Astrocyte (in vitro differentiated cells and primary cell): ENCODE data around the gene REPS1. TPM values are rescaled to one million over a fixed set of nuclear protein-coding genes. Genes with fewer than 3 reads are reported as not detected.
A peak's percentile ranks its signal among the peaks of the same experiment; 100 is the strongest.

ENCODE experiments used
- DNase-seq: peaks from one replicate; pipeline ENCODE4 v3.0.0-alpha.2; 2010; ENCODE audit warnings: low read depth
- FAIRE-seq: peaks from 2 replicates; lab custom pipeline; 2011; peaks lifted over from hg19 to GRCh38; lab: Jason Lieb, UNC
- H2AFZ ChIP-seq: 2 replicates; pipeline ENCODE4 v1.6.0; 2012; ENCODE audit warnings: low read depth, low read length, inconsistent platforms
- H3K27ac ChIP-seq: 2 replicates; pipeline ENCODE4 v1.5.1; 2011; ENCODE audit warnings: low read depth, low read length, inconsistent platforms
- H3K27me3 ChIP-seq: 2 replicates; pipeline ENCODE4 v1.6.0; 2011; ENCODE audit warnings: low read length, inconsistent platforms; ENCODE audit not compliant: insufficient read depth
- H3K36me3 ChIP-seq: 2 replicates; pipeline ENCODE4 v1.5.1; 2011; ENCODE audit warnings: low read length, inconsistent platforms; ENCODE audit not compliant: insufficient read depth
- H3K4me1 ChIP-seq: 2 replicates; pipeline ENCODE4 v1.5.1; 2011; ENCODE audit warnings: low read length, inconsistent platforms; ENCODE audit not compliant: insufficient read depth
- H3K4me2 ChIP-seq: 2 replicates; pipeline ENCODE4 v1.6.0; 2012; ENCODE audit warnings: low read length, inconsistent platforms
- H3K4me3 ChIP-seq: 2 replicates; pipeline ENCODE4 v1.5.1; 2011; ENCODE audit warnings: low read depth, mild to moderate bottlenecking, low read length, inconsistent platforms; ENCODE audit not compliant: insufficient read depth
- H3K79me2 ChIP-seq: 2 replicates; pipeline ENCODE4 v1.6.0; 2012; ENCODE audit warnings: mild to moderate bottlenecking, low read length, inconsistent platforms; ENCODE audit not compliant: insufficient read depth
- H3K9ac ChIP-seq: 2 replicates; pipeline ENCODE4 v1.6.0; 2012; ENCODE audit warnings: mild to moderate bottlenecking, low read length, inconsistent platforms
- H3K9me3 ChIP-seq: 2 replicates; pipeline ENCODE4 v1.5.1; 2012; ENCODE audit warnings: low read depth, mild to moderate bottlenecking, low read length, inconsistent platforms; ENCODE audit not compliant: insufficient read depth
- H4K20me1 ChIP-seq: 2 replicates; pipeline ENCODE4 v1.6.0; 2012; ENCODE audit warnings: low read length, inconsistent platforms; ENCODE audit not compliant: insufficient read depth
- H3K27ac Mint-ChIP-seq: one replicate; pipeline ENCODE4 v1.8.0; 2021; ENCODE audit warnings: mild to moderate bottlenecking, mixed read lengths; ENCODE audit not compliant: unreplicated experiment
- H3K27me3 Mint-ChIP-seq: one replicate; pipeline ENCODE4 v1.8.0; 2021; ENCODE audit warnings: low read depth, mixed read lengths; ENCODE audit not compliant: unreplicated experiment
- H3K36me3 Mint-ChIP-seq: one replicate; pipeline ENCODE4 v1.8.0; 2021; ENCODE audit warnings: low read depth, mixed read lengths; ENCODE audit not compliant: unreplicated experiment
- H3K4me1 Mint-ChIP-seq: one replicate; pipeline ENCODE4 v1.8.0; 2021; ENCODE audit warnings: low read depth, mixed read lengths; ENCODE audit not compliant: unreplicated experiment
- H3K4me3 Mint-ChIP-seq: one replicate; pipeline ENCODE4 v1.8.0; 2021; ENCODE audit warnings: mild to moderate bottlenecking, moderate library complexity, mixed read lengths; ENCODE audit not compliant: unreplicated experiment
- H3K9me3 Mint-ChIP-seq: one replicate; pipeline ENCODE4 v1.8.0; 2021; ENCODE audit warnings: mild to moderate bottlenecking, mixed read lengths; ENCODE audit not compliant: unreplicated experiment
- EZH2 ChIP-seq: IDR thresholded peaks from 2 replicates; pipeline ENCODE4 v1.6.1; 2012; ENCODE audit warnings: mild to moderate bottlenecking, low read length, inconsistent platforms; ENCODE audit not compliant: insufficient read depth
- total RNA-seq: library from RNA; stranded (reverse); gene quantifications from 2 replicates; pipeline ENCODE4 v1.2.1, GENCODE V29; 2021
- TF ChIP-seq, protein P1 (sequence below): IDR thresholded peaks from 2 replicates; pipeline ENCODE4 v1.5.1; 2011; ENCODE audit warnings: low read depth, mild to moderate bottlenecking, inconsistent platforms, low read length, moderate library complexity; ENCODE audit not compliant: insufficient read depth

Gene REPS1
- total RNA-seq, 1 donor from 2014 or later: 39.1 TPM

DNA sequence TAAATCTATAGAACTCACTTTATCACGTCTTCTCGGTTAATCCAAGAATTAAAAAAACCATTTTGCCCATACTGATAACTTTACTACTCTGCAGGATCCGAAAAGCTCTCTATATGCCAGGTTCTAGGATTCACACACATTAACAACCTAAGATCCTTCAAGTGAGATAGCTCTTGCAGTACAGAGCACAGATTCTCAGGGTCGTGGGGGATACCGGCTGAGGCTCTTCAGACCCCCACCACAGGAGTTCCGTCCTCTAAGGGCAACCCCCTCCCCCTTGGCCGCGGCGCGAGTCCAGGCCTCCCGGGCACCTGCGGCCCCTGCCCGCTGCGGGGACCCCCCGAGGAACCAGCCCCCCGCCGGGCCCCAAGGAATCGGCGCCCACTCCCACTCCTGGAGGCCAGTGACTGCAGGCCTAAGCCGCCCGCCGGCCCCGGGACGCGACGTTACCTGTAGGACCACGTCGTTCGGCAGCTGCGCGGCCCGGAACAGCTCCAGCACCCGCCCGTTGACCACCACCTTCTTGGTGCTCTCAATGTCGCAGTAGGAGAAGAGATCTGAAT, 892 bp downstream of the REPS1 start:
- Mint-ChIP-seq H3K4me3 (peak overlapping the region; percentile 90), H3K4me1 (peaks cover 10% of the 10 kb centered on the region), H3K9me3 (no peaks in the 10 kb centered on the region), H3K36me3 (no peaks in the 10 kb centered on the region), H3K27ac (peak overlapping the region; percentile 23), H3K27me3 (no peaks in the 10 kb centered on the region)
- Histone ChIP-seq H3K27me3 (no peaks in the 10 kb centered on the region), H3K9me3 (no peaks in the 10 kb centered on the region), H3K4me3 (peak overlapping the region; percentile 77), H3K79me2 (peaks cover 59% of the 10 kb centered on the region), H3K4me2 (peak overlapping the region; percentile 96), H3K9ac (peak overlapping the region; percentile 94), H3K4me1 (peaks cover 17% of the 10 kb centered on the region), H4K20me1 (peaks cover 39% of the 10 kb centered on the region), H3K27ac (peak overlapping the region; percentile 89), H2AFZ (peak overlapping the region; percentile 89), H3K36me3 (no peaks in the 10 kb centered on the region)
- FAIRE-seq: no peak
- TF ChIP-seq, protein P1, sequence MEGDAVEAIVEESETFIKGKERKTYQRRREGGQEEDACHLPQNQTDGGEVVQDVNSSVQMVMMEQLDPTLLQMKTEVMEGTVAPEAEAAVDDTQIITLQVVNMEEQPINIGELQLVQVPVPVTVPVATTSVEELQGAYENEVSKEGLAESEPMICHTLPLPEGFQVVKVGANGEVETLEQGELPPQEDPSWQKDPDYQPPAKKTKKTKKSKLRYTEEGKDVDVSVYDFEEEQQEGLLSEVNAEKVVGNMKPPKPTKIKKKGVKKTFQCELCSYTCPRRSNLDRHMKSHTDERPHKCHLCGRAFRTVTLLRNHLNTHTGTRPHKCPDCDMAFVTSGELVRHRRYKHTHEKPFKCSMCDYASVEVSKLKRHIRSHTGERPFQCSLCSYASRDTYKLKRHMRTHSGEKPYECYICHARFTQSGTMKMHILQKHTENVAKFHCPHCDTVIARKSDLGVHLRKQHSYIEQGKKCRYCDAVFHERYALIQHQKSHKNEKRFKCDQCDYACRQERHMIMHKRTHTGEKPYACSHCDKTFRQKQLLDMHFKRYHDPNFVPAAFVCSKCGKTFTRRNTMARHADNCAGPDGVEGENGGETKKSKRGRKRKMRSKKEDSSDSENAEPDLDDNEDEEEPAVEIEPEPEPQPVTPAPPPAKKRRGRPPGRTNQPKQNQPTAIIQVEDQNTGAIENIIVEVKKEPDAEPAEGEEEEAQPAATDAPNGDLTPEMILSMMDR: no peak
- no peak for TF ChIP-seq EZH2
- DNase-seq: no peak

GRCh38 chr6:138986578-138986977, 1.5 kb downstream of the REPS1 start:
- FAIRE-seq (no peak), DNase-seq (peak; percentile 45)
- H3K9me3 ChIP-seq: no peaks in the 10 kb centered on the region
- peak overlapping the region; percentile 77 for H3K4me3 ChIP-seq
- no peaks in the 10 kb centered on the region for H3K36me3 ChIP-seq
- H3K9ac ChIP-seq: peak overlapping the region; percentile 94
- H3K27ac ChIP-seq: no peak overlapping the region
- H3K4me1 Mint-ChIP-seq: peaks cover 12% of the 10 kb centered on the region
- peak overlapping the region; percentile 96 for H3K4me2 ChIP-seq
- no peaks in the 10 kb centered on the region for H3K27me3 Mint-ChIP-seq
- H3K79me2 ChIP-seq: peaks cover 65% of the 10 kb centered on the region
- peaks cover 19% of the 10 kb centered on the region for H3K4me1 ChIP-seq
- H3K9me3 Mint-ChIP-seq: no peaks in the 10 kb centered on the region
- TF ChIP-seq, protein P1: no peak
- no peak for TF ChIP-seq EZH2
- no peaks in the 10 kb centered on the region for H3K36me3 Mint-ChIP-seq
- no peaks in the 10 kb centered on the region for H3K27me3 ChIP-seq
- peaks cover 40% of the 10 kb centered on the region for H4K20me1 ChIP-seq
- H2AFZ ChIP-seq: no peak overlapping the region
- no peak overlapping the region for H3K27ac Mint-ChIP-seq
- H3K4me3 Mint-ChIP-seq: peak overlapping the region; percentile 90

- no peak overlapping the region for H2AFZ ChIP-seq
- Mint-ChIP-seq H3K27ac (no peak overlapping the region), H3K4me1 (peaks cover 21% of the 10 kb centered on the region), H3K36me3 (no peaks in the 10 kb centered on the region), H3K27me3 (no peaks in the 10 kb centered on the region), H3K4me3 (no peak overlapping the region), H3K9me3 (no peaks in the 10 kb centered on the region)
- no peak overlapping the region for H3K4me2 ChIP-seq
- H3K9ac ChIP-seq: no peak overlapping the region
- no peaks in the 10 kb centered on the region for H3K9me3 ChIP-seq
- peaks cover 17% of the 10 kb centered on the region for H3K4me1 ChIP-seq
- H3K27ac ChIP-seq: no peak overlapping the region
- H3K79me2 ChIP-seq: peaks cover 99% of the 10 kb centered on the region
- TF ChIP-seq EZH2: no peak
- TF ChIP-seq, protein P1: no peak
- H3K36me3 ChIP-seq: no peaks in the 10 kb centered on the region
- peaks cover 58% of the 10 kb centered on the region for H4K20me1 ChIP-seq
- FAIRE-seq: no peak
- H3K27me3 ChIP-seq: no peaks in the 10 kb centered on the region
- peak; percentile 26 for DNase-seq
- no peak overlapping the region for H3K4me3 ChIP-seq
Measured at GRCh38 chr6:138981416-138981815, 6.6 kb downstream of the REPS1 start.
